ENCODE data around the gene ZC3HAV1. TPM values are rescaled to one million over a fixed set of nuclear protein-coding genes. Genes with fewer than 3 reads are reported as not detected.

Gene ZC3HAV1
- total and polyA plus RNA-seq, 9 of the 15 experiments (the other 6 are each of a cell fraction or from before 2014, with no cell fraction given): 11.9 to 40.5 (median 23.9) TPM

DNA sequence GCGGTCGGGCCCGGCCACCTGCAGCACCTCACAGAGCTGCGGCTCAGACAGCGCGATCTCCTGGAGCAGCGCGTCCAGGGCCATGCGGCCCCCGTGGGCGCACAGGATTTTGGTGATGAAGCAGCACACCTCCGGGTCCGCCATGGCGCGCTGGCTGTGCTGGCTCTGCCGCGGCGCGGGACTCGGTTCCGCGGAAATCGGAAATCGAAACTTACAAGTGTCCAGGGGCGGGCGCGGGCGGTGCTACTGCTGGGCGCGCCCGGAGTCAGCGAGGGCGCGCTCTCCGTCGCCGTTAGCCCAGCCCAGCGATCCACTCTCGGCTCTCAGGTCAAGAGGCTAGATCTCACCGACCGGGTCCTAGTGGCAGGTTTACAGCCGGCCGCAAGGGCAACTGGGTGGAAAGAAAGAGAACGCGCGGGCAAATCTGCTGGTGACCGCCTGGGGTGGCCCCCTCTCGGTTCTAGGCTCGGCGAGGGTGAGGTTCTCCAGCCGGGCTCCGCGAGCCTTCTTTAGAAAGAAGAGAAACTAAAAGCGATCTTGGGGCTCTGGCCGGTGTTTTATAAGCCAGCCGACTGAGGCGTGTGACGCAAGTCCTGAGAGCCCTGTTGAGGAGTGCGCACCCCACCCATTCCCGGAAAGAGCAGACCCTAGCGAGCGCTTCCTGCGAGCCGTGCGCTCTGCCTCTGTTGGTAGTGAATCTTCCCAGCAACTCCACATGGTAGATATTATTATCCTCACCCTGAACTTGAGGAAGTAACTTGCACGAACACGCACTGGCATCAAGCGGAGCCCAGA lies at the start of gene ZC3HAV1 (continued):
- TF ChIP-seq NR4A1 (CRISPR knock-in tag; IDR thresholded peaks at IDR 0.05): peak; percentile 88; the same call in 1 of the 2 replicates
- no peak for TF ChIP-seq NR4A1 (tag; IDR thresholded peaks at IDR 0.05)
- 0 out of 2 replicates have a peak, but pooled peaks have one; percentile 22 for TF ChIP-seq TAF15 (IDR thresholded peaks at IDR 0.05; ENCODE audit: low read depth, low read length)
- peak in 1 of 2 experiments; percentile 18; a peak in 3 of 4 replicates for TF ChIP-seq RAD21 (CRISPR knock-in tag; conservative IDR thresholded peaks at IDR 0.05 in 1 of 2, IDR thresholded peaks at IDR 0.05 in 1 of 2)
- no peak for TF ChIP-seq POU5F1 (IDR thresholded peaks at IDR 0.05; ENCODE audit: borderline replicate concordance, low read depth, low read length, partially characterized antibody)
- peak; percentile 64 for TF ChIP-seq GMEB1 (CRISPR knock-in tag; IDR thresholded peaks at IDR 0.05)
- TF ChIP-seq ZBTB11 (CRISPR knock-in tag; IDR thresholded peaks at IDR 0.05): peak in 2 of 3 experiments; percentile 59 to 89; a peak in 4 of 6 replicates
- peak; percentile 36 for TF ChIP-seq NCOA1 (IDR thresholded peaks at IDR 0.05; ENCODE audit: low read depth)
- peak; percentile 34 for TF ChIP-seq SAP30 (IDR thresholded peaks at IDR 0.05; ENCODE audit: borderline replicate concordance, insufficient read depth, low read depth, low read length, poor library complexity, severe bottlenecking)
- TF ChIP-seq ASH1L (IDR thresholded peaks at IDR 0.05; ENCODE audit: borderline replicate concordance, low read depth, partially characterized antibody): peak; percentile 43
- peak; percentile 90 for TF ChIP-seq HMGN3 (IDR thresholded peaks at IDR 0.05; ENCODE audit: borderline replicate concordance, extremely low read depth, insufficient read length, low read depth, low read length)
- TF ChIP-seq PML (IDR thresholded peaks at IDR 0.05; ENCODE audit: low read length): peak; percentile 86
- TF ChIP-seq ARID1B (IDR thresholded peaks at IDR 0.05): peak; percentile 50
- peak in 1 of 2 experiments; percentile 35; a peak in 3 of 4 replicates for TF ChIP-seq NONO (IDR thresholded peaks at IDR 0.05; ENCODE audit: low read depth in 2 of 2, low read length in 1 of 2)
- TF ChIP-seq XRCC5 (IDR thresholded peaks at IDR 0.05; ENCODE audit: low read depth, low read length): 0 out of 2 replicates have a peak, but pooled peaks have one; percentile 72
- TF ChIP-seq ZNF511 (CRISPR knock-in tag; IDR thresholded peaks at IDR 0.05): peak; percentile 95
- TF ChIP-seq ZNF347 (CRISPR knock-in tag; IDR thresholded peaks at IDR 0.05; ENCODE audit: low read depth): no peak
- peak; percentile 83 for TF ChIP-seq MTA3 (IDR thresholded peaks at IDR 0.05; ENCODE audit: borderline replicate concordance)

All from K562 (cell line).